Nephron (organoid): Measurements from ENCODE around the gene GTF2E1.

ENCODE experiments used
- H3K27ac Mint-ChIP-seq, 3 experiments: 2 replicates each; pipeline ENCODE4 v1.8.0; 2020; ENCODE audit warnings: mixed read lengths in 3 of 3, mild to moderate bottlenecking in 2 of 3, moderate library complexity in 1 of 3
- H3K27me3 Mint-ChIP-seq: 2 replicates; pipeline ENCODE4 v1.8.0; 2021; ENCODE audit warnings: low read depth, mild to moderate bottlenecking, moderate library complexity, mixed read lengths
- H3K36me3 Mint-ChIP-seq: 2 replicates; pipeline ENCODE4 v1.8.0; 2020; ENCODE audit warnings: low read depth, mixed read lengths
- H3K4me1 Mint-ChIP-seq: 2 replicates; pipeline ENCODE4 v1.8.0; 2020; ENCODE audit warnings: mixed read lengths
- H3K4me3 Mint-ChIP-seq, 3 experiments: 2 replicates each; pipeline ENCODE4 v1.8.0; 2020; ENCODE audit warnings: mild to moderate bottlenecking in 3 of 3, mixed read lengths in 3 of 3, moderate library complexity in 2 of 3
- H3K9me3 Mint-ChIP-seq: 2 replicates; pipeline ENCODE4 v1.8.0; 2020; ENCODE audit warnings: mixed read lengths
- TF ChIP-seq, protein P1 (sequence below), 3 experiments: fragments of 200-600 bp; sonication (generic); IDR thresholded peaks; one replicate each; pipeline ENCODE4 v1.5.0; 2021; ENCODE audit warnings: antibody characterized with exemption in 3 of 3; ENCODE audit not compliant: unreplicated experiment in 3 of 3

Gene GTF2E1

GRCh38 chr3:120741320-120741719, 1.2 kb upstream of the GTF2E1 start:
- TF ChIP-seq, protein P1, sequence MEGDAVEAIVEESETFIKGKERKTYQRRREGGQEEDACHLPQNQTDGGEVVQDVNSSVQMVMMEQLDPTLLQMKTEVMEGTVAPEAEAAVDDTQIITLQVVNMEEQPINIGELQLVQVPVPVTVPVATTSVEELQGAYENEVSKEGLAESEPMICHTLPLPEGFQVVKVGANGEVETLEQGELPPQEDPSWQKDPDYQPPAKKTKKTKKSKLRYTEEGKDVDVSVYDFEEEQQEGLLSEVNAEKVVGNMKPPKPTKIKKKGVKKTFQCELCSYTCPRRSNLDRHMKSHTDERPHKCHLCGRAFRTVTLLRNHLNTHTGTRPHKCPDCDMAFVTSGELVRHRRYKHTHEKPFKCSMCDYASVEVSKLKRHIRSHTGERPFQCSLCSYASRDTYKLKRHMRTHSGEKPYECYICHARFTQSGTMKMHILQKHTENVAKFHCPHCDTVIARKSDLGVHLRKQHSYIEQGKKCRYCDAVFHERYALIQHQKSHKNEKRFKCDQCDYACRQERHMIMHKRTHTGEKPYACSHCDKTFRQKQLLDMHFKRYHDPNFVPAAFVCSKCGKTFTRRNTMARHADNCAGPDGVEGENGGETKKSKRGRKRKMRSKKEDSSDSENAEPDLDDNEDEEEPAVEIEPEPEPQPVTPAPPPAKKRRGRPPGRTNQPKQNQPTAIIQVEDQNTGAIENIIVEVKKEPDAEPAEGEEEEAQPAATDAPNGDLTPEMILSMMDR (IDR thresholded peaks at IDR 0.05; ENCODE audit: unreplicated experiment in 3 of 3), result no peak
- Mint-ChIP-seq H3K27ac (peak overlapping the region in 2 of 3 experiments; percentile 66 to 88), H3K9me3 (peaks cover 17% of the 10 kb centered on the region), H3K36me3 (peaks cover 27% of the 10 kb centered on the region), H3K4me1 (peaks cover 29% of the 10 kb centered on the region), H3K27me3 (no peaks in the 10 kb centered on the region), H3K4me3 (peak overlapping the region; percentile 72 to 94 (median 94))

- H3K4me3 Mint-ChIP-seq, result peak overlapping the region; percentile 93 to 94 (median 94)
- H3K9me3 Mint-ChIP-seq, result peaks cover 15% of the 10 kb centered on the region
- H3K36me3 Mint-ChIP-seq, result peaks cover 25% of the 10 kb centered on the region
- peak overlapping the region; percentile 77 to 88 (median 88) for H3K27ac Mint-ChIP-seq
- peaks cover 29% of the 10 kb centered on the region for H3K4me1 Mint-ChIP-seq
- no peaks in the 10 kb centered on the region for H3K27me3 Mint-ChIP-seq
- TF ChIP-seq, protein P1 (IDR thresholded peaks at IDR 0.05; ENCODE audit: unreplicated experiment in 3 of 3), result no peak
These were observed 727 bp upstream of the GTF2E1 start for GRCh38 chr3:120741837-120742197.

DNA sequence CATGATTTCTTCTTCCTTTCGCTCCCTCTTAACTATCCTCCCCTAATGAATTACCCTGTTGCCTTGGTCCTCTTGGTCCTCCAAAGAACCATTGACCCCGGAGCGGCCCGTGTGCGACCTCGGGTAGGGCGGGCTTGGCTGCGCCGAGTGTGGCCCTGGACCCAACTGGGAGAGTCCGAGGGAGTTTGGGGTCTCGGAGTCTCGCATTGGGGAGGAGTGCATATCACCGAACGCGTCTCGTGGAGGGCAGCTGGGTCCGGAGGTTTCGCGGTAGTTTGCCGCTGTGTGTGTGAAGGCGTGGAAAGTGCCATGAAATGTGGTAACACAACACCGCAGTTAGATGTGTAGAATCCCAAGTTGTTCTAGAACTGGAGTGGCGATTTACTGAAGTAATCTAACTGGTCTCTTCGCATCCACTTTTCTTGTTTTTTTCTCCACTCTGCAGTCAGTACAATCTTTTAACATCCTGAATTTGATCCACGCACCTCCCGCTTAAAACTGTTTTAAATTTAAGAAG, 363 bp downstream of the GTF2E1 start:
- H3K4me1 Mint-ChIP-seq, result peaks cover 29% of the 10 kb centered on the region
- peak overlapping the region; percentile 93 to 94 (median 94) for H3K4me3 Mint-ChIP-seq
- H3K27me3 Mint-ChIP-seq, result no peaks in the 10 kb centered on the region
- peaks cover 10% of the 10 kb centered on the region for H3K9me3 Mint-ChIP-seq
- TF ChIP-seq, protein P1 (IDR thresholded peaks at IDR 0.05; ENCODE audit: unreplicated experiment in 3 of 3), result no peak
- peaks cover 18% of the 10 kb centered on the region for H3K36me3 Mint-ChIP-seq
- peak overlapping the region; percentile 77 to 88 (median 88) for H3K27ac Mint-ChIP-seq

GRCh38 chr3:120743556-120744195, 1.1 kb downstream of the GTF2E1 start:
- TF ChIP-seq, protein P1 (IDR thresholded peaks at IDR 0.05; ENCODE audit: unreplicated experiment in 3 of 3), result no peak
- H3K4me1 Mint-ChIP-seq, result peaks cover 29% of the 10 kb centered on the region
- peaks cover 10% of the 10 kb centered on the region for H3K36me3 Mint-ChIP-seq
- peak overlapping the region; percentile 77 to 88 (median 88) for H3K27ac Mint-ChIP-seq
- peaks cover 10% of the 10 kb centered on the region for H3K9me3 Mint-ChIP-seq
- peak overlapping the region; percentile 93 to 94 (median 94) for H3K4me3 Mint-ChIP-seq
- H3K27me3 Mint-ChIP-seq, result no peaks in the 10 kb centered on the region

- H3K27me3 Mint-ChIP-seq, result no peaks in the 10 kb centered on the region
- H3K9me3 Mint-ChIP-seq, result peaks cover 11% of the 10 kb centered on the region
- no peak overlapping the region for H3K27ac Mint-ChIP-seq
- TF ChIP-seq, protein P1 (IDR thresholded peaks at IDR 0.05; ENCODE audit: unreplicated experiment in 3 of 3), result no peak
- H3K4me3 Mint-ChIP-seq, result peak overlapping the region in 1 of 3 experiments; percentile 93
- peaks cover 6% of the 10 kb centered on the region for H3K36me3 Mint-ChIP-seq
- peaks cover 29% of the 10 kb centered on the region for H3K4me1 Mint-ChIP-seq
These were observed 2.9 kb downstream of the GTF2E1 start for GRCh38 chr3:120745466-120745865.

DNA sequence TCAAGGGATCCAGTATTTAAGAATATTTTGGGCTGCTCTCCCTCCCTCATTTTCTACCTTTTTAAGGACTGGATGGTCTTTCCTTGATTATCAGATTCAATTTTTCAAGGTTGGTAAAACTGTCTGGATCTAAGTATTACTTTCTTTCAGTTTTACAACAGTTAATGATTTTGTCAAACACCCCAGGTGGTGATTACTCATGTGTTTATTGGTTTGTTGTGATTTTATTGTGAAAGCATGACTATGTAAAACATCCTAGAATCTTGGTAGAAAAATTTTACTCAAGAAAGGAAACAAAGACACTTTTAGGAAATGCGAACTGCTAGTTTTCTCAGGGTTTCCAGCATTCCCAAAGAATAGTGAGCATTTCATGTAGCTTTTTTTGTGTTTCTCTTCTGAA, 7.3 kb downstream of the GTF2E1 start:
- Mint-ChIP-seq H3K4me3 (no peak overlapping the region), H3K4me1 (peaks cover 2% of the 10 kb centered on the region)

More for the DNA sequence above, 7.3 kb downstream of the GTF2E1 start:
- Mint-ChIP-seq H3K27me3 (no peaks in the 10 kb centered on the region), H3K9me3 (peaks cover 6% of the 10 kb centered on the region), H3K36me3 (peaks cover 30% of the 10 kb centered on the region), H3K27ac (no peak overlapping the region)
- TF ChIP-seq, protein P1 (IDR thresholded peaks at IDR 0.05; ENCODE audit: unreplicated experiment in 3 of 3), result no peak
